ENCODE results near the gene XRCC2.

GRCh38 chr7:152608656-152609055, 67.3 kb downstream of the XRCC2 start:
- TF ChIP-seq POLR2AphosphoS5 (IDR thresholded peaks at IDR 0.05), result no peak
- TF ChIP-seq CTCF (IDR thresholded peaks at IDR 0.05; ENCODE audit: poor library complexity, severe bottlenecking), result no peak
- TF ChIP-seq RAD21 (conservative IDR thresholded peaks at IDR 0.05), result no peak
- no peak for TF ChIP-seq EP300 (conservative IDR thresholded peaks at IDR 0.05; ENCODE audit: poor library complexity, severe bottlenecking)
- no peak for TF ChIP-seq SMC3 (conservative IDR thresholded peaks at IDR 0.05; ENCODE audit: poor library complexity)

Measured in neural cell (in vitro differentiated cells).